ENCODE data around the gene SLC27A4. TPM values are rescaled to one million over a fixed set of nuclear protein-coding genes. Genes with fewer than 3 reads are reported as not detected.

SLC27A4 gene
- total and polyA plus RNA-seq, 2 experiments from 2014 or later: 12.3 to 30.9 TPM

- Histone ChIP-seq H4K20me1 (ENCODE audit: insufficient read depth) (no peaks in the 10 kb centered on the region), H3K4me2 (ENCODE audit: unreplicated experiment) (no peak overlapping the region), H2AFZ (no peak overlapping the region), H3K27me3 (replicated peaks; ENCODE audit: insufficient read depth) (no peaks in the 10 kb centered on the region), H3K9ac (no peak overlapping the region), H3K36me3 (ENCODE audit: low read depth) (no peaks in the 10 kb centered on the region), H3K9me2 (ENCODE audit: insufficient read depth) (no peaks in the 10 kb centered on the region), H3K9me3 (ENCODE audit: low read depth) (no peaks in the 10 kb centered on the region), H3K4me3 (no peak overlapping the region), H3K27ac (no peak overlapping the region), H3K79me2 (ENCODE audit: insufficient read depth) (no peaks in the 10 kb centered on the region), H3F3A (ENCODE audit: insufficient read depth) (no peaks in the 10 kb centered on the region), H3K4me1 (ENCODE audit: insufficient read depth) (no peaks in the 10 kb centered on the region)
- in situ Hi-C loops (cut with MboI): no loop called here
- TF ChIP-seq EZH2phosphoT487 (IDR thresholded peaks at IDR 0.05; ENCODE audit: insufficient read depth, low read depth): no peak
- TF ChIP-seq EZH2 (IDR thresholded peaks at IDR 0.05; ENCODE audit: insufficient read depth, poor library complexity, severe bottlenecking): no peak
- WGBS, 2 experiments (ENCODE audit: low coverage in 1 of 2, low lambda C conversion rate in 2 of 2, missing lambda C conversion rate in 2 of 2): 89 to 90% methylated on average over 16 of the region's 16 CpGs
- DNase-seq: no peak
Observed at GRCh38 chr9:128296340-128297220, 43.7 kb upstream of the SLC27A4 start.

DNA sequence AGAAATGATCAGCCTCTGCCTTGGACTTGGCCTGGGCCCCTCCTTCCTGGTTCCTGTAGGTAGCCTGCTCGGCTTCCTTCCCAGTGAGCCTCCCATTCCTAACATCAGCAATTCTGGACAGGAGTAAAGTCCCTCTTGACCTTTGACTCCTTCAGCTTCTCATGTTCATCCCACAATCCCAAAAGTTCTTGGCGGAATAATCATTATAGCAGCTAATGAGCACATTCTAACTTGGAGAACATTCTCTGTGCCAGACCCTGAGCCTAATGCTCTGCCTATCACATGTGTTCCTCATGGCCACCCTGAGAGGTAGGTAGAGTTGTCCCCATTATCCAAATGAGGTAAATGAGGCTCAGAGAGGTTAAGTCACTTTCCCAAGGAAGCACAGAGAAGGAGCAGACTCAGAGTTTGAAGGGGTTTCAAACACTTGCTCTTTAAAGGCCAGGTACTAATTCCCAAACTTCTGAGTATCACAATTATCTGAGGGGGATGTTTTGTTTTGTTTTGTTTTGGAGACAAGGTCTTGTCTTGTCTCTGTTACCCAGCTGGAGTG is 43.0 kb upstream of the SLC27A4 start:
- no peak overlapping the region for H3K9ac ChIP-seq
- H3F3A ChIP-seq (ENCODE audit: insufficient read depth): no peaks in the 10 kb centered on the region
- H3K27ac ChIP-seq: no peak overlapping the region
- no peak overlapping the region for H3K4me3 ChIP-seq
- no peaks in the 10 kb centered on the region for H3K4me1 ChIP-seq (ENCODE audit: insufficient read depth)
- H4K20me1 ChIP-seq (ENCODE audit: insufficient read depth): no peaks in the 10 kb centered on the region
- H3K9me3 ChIP-seq (ENCODE audit: low read depth): no peaks in the 10 kb centered on the region
- in situ Hi-C loops (cut with MboI): no loop called here
- no peaks in the 10 kb centered on the region for H3K79me2 ChIP-seq (ENCODE audit: insufficient read depth)
- TF ChIP-seq EZH2phosphoT487 (IDR thresholded peaks at IDR 0.05; ENCODE audit: insufficient read depth, low read depth) (no peak), EZH2 (IDR thresholded peaks at IDR 0.05; ENCODE audit: insufficient read depth, poor library complexity, severe bottlenecking) (no peak)
- H3K36me3 ChIP-seq (ENCODE audit: low read depth): no peaks in the 10 kb centered on the region
- H3K4me2 ChIP-seq (ENCODE audit: unreplicated experiment): no peak overlapping the region
- no peaks in the 10 kb centered on the region for H3K27me3 ChIP-seq (replicated peaks; ENCODE audit: insufficient read depth)
- H3K9me2 ChIP-seq (ENCODE audit: insufficient read depth): no peaks in the 10 kb centered on the region
- 71 to 87% methylated on average over 2 of the region's 2 CpGs for WGBS, 2 experiments (ENCODE audit: low coverage in 1 of 2, low lambda C conversion rate in 2 of 2, missing lambda C conversion rate in 2 of 2)
- no peak for DNase-seq
- H2AFZ ChIP-seq: no peak overlapping the region

DNA sequence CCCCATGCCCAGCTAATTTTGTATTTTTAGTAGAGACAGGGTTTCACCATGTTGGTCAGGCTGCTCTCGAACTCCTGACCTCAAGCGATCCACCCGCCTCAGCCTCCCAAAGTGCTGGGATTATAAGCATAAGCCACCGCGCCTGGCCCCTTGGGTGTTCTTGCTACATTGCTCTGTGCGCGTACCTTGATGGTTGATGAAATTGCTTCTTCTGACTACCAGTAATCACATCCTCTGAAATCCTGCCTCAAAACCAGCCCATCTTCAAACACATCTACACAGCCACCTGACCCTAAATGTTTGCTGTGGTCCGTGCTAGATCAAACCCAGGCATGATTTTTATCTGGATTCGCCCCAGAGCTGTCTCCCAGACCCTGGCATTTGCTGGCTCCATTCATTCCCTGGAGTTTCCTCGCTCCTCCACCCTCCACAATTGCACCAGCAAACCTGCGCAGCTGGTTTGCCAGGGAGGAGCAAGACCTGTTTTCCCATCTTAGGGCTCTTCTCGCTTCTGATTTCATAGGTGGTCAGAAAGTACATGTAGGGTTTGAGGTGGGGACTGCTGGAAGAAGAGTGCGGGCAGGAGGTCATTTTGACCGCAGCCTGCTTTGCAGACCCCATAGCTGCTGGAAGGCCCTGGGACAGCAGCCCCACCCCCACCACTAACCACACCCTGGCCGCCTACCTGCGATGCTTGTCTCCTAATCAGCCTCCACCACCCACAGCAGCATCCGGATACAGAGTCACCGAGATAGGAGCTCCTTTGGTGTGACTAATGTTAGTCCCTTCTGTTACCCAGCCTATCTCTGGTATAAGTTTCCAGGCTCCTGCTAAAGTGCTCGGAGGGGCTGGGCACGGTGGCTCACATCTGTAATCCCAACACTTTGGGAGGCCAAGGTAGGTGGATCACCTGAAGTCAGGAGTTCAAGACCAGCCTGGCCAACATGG is 41.5 kb upstream of the SLC27A4 start:
- no peak overlapping the region for H3K9ac ChIP-seq
- DNase-seq: no peak
- H2AFZ ChIP-seq: no peak overlapping the region
- no peak overlapping the region for H3K27ac ChIP-seq
- no peaks in the 10 kb centered on the region for H3K79me2 ChIP-seq (ENCODE audit: insufficient read depth)
- H3K9me2 ChIP-seq (ENCODE audit: insufficient read depth): no peaks in the 10 kb centered on the region
- no peaks in the 10 kb centered on the region for H3K27me3 ChIP-seq (replicated peaks; ENCODE audit: insufficient read depth)
- H4K20me1 ChIP-seq (ENCODE audit: insufficient read depth): no peaks in the 10 kb centered on the region
- H3K4me3 ChIP-seq: no peak overlapping the region
- H3K4me2 ChIP-seq (ENCODE audit: unreplicated experiment): no peak overlapping the region
- H3K36me3 ChIP-seq (ENCODE audit: low read depth): no peaks in the 10 kb centered on the region
- TF ChIP-seq EZH2 (IDR thresholded peaks at IDR 0.05; ENCODE audit: insufficient read depth, poor library complexity, severe bottlenecking): no peak
- TF ChIP-seq EZH2phosphoT487 (IDR thresholded peaks at IDR 0.05; ENCODE audit: insufficient read depth, low read depth): no peak
- H3K9me3 ChIP-seq (ENCODE audit: low read depth): no peaks in the 10 kb centered on the region
- peaks cover 1% of the 10 kb centered on the region for H3K4me1 ChIP-seq (ENCODE audit: insufficient read depth)
- H3F3A ChIP-seq (ENCODE audit: insufficient read depth): 0 out of 2 replicates have a peak, but pooled peaks cover 3% of the 10 kb centered on the region
- in situ Hi-C loops (cut with MboI): no loop called here
- 92% methylated on average over 20 of the region's 20 CpGs for WGBS, 2 experiments (ENCODE audit: low coverage in 1 of 2, low lambda C conversion rate in 2 of 2, missing lambda C conversion rate in 2 of 2)

All from GM23248 (cell line).